NCI-H1417 treated with DMSO at 0.1 percent for 48 hours (cell line): ENCODE results near the gene TTC27.
"Not testable (repeated sequence)": the region's sequence is repeated elsewhere in the genome, so short reads cannot be mapped to it uniquely, and the experiment has no call there.

ENCODE experiments used
- DNase-seq: peaks from one replicate; lab custom pipeline; 2025; lab: John Stamatoyannopoulos, UW

The TTC27 gene

DNA sequence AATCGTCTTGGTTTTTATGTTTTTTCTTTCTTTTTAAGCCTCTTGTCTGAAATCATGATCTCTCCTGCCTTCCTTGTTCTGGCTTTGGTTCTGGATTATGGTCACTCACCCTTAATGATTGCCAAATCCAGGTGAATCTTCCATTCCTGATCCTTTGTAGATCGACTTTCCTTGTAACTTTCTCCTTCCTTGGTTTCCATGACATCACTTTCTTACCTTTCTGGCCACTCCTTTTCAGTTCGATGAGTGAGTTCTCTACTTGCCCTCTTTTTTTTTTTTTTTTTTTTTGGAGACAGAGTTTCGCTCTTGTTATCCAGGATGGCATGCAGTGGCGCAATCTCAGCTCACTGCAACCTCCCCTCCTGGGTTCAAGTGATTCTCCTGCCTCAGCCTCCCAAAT is 179.8 kb downstream of the TTC27 start:
- DNase-seq = no peak

DNA sequence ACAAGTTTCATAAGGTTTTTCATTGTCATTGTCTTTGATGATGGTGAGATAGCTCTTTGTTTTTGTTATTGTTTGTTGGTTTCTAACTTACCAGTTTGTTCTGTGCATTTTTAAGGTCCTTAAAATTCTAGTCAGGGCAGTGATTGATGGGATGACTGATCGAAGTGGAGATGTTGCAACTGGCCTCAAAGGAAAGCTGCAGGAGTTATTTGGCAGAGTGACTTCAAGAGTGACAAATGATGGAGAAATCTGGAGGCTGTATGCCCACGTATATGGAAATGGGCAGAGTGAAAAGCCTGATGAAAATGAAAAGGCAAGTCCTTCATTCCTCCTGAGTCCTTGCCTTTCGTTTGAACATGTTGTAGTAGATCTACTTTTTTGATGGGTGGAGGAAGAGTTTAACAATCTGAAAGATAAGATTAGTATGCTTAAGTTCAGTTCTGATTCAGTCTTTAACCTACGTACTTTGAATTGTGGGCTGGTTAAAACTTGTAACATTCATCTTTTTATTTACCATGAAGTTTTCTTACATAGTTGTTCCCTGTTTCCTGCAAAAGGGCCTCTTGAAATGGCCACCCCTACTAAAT is 183.2 kb downstream of the TTC27 start:
- DNase-seq = no peak

DNA sequence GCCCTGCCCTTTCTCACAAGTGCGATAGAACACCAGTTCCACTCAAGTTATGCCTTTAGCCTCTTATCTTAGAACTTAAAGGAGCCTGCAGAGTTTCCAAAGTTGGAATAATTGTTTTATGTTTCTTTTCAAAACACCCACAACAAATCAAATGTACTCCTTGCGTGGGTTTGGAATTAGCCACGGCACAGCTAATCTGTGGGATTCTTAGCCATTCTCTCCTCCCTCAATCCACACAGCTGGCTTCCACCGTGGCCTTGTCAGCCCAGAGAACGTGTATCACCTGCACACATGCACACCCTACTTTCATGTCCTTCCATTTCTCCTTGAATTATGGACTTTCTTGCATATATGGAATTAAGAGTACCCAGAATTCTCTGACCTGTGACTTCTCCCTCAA is 183.8 kb downstream of the TTC27 start:
- no peak for DNase-seq

DNA sequence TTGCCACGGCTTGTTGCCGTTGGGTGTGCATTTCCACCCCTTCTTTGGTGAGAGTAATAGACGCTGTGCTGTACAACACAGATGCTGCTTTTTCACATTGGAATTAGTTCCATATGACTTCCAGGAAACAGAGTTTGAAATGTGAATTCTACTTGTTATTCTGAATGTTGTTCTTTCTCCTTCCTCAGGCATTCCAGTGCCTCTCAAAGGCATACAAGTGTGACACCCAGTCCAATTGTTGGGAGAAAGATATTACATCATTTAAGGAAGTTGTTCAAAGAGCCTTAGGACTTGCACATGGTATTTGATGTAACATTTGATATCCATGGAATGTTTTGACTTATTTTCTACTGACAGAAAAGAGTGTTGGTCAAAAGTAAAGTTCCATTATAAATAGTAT is 184.5 kb downstream of the TTC27 start:
- no peak for DNase-seq

DNA sequence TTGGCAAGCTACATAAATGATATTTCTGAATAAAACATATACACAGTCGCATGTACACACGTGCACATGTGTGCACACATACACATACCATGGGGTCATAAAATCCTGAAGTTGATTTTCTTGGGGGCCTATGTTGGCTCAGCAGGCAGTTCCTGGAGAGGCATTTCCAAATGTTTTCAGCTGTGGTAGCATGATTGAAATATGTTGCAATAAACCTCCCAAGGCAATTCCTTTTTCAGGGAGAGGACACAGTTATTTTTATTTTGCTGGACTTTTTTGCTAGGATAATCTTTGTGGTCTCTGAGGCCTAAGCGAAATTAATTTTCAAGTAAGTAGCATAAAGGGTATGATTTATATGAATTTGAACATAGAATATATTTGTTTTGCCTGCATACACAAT is 192.2 kb downstream of the TTC27 start:
- DNase-seq = no peak

DNA sequence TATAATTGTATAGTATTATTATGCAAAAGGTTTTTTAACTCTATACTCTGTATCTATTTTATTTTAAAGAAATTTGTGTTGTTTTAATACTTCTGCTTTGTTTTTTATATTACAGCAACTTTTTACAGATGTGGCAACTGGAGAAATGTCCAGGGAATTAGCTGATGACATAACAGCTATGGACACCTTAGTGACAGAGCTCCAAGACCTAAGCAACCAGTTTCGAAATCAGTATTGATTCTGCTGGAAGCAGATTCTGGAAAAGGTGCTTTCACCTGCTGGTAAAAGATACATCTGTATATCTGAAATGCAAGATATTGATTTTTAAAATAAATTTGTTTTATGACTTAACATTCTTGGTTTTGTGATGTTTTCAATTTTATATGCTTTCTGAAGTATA is 192.9 kb downstream of the TTC27 start:
- no peak for DNase-seq

DNA sequence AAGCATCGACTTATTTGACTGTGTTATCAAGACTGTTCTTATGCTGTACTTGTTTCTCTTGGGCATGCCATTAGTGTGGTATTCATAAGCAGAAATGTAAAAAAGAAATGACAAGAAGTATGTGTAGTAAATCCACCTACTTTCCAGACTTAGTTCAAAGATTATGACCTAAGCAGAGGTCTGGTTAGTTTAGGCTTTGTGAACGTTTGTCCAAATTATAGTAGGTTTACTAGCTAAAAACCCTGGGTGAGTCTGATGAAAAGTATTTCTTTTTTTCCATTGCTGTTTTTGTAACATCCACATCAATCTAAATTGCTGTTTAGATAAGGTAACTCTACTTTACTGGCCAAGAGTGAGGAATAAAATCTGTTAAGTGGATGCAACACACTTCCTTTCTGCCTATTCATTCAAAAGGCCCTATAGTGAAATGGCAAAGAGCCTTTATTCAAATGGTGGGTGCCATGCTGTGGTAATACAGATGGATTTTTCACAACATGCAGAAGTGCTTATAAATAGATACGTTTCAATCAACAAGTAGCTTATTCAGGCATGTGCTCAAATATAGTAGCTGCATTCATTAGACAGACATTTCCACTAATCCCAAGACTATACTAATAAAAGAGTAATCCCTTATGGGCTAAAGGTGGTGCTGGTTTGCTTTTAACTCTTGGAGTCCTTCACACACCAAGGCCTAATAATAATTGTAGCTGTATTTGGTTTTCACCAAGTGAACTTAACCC is 196.4 kb downstream of the TTC27 start:
- no peak for DNase-seq

DNA sequence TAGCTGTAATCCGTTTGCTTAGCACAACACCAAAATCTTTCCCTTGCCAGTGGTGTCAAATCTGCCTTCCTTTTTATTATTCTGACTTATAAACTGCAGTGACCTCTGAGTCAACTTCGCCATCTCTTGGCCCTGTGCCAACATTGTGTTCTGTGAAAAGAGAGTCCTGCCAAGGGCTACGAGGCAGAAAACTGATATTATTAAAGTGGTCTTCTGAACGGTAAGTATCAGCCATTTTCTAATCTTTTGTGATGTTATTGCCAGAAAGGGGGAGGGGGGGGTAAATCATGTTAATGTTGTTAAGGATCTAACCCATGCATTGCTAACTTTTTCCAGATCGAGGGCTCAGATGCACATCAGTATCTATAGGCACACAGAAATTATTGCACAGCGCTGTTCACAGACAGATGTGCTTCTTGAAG is 197.5 kb downstream of the TTC27 start:
- DNase-seq = no peak

DNA sequence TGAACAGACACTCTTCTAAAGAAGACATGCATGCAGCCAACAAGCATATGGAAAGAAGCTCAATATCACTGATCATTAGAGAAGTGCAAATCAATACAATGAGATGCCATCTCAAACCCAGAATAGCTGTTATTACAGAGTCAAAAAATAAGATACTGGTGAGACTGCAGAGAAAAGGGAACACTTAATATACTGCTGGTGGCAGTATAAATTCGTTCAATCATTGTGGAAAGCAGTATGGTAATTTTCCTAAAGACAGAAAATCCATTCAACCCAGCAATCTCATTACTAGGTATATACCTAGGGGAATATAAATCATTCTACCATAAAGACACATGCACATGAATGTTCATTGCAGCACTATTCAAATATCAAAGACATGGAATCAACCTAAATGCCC is 202.3 kb downstream of the TTC27 start:
- DNase-seq = no peak

DNA sequence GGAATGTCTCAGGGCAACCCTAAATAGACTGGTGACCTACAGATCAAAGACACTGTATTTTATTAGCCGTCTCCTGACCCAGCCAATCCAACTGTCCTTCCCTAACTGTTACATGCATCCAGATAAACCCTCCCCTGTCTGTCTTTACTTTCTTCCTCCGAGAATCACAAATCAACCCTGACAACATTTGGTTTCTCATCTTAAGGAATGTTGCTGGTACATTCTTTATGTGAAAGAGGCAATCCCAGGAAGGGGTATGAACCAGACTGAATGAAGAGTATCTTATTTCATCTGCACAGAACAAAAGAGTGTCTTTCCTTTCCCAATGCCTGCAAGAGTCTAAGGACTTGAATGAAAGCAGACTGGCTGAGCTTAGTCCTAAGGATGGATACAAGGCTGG is 205.0 kb downstream of the TTC27 start:
- no peak for DNase-seq

DNA sequence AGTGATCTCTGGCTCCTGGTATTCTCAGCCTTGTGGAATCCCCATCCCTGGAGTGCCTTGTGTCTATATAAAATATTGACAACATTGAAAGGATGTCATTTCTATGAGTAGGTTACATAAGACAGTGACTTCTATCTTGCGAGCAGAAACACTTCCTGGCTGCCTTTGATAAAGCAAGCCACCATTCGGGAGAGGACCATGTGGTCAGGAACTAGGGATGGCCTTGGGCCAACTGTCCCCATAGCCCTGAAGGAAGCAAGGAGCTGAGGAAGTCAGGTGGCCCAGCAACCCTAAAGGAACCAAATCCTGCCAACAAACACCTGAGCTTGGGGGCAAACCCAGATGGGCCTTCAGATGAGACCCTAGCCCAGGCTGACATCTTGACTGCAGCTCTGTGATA is 205.9 kb downstream of the TTC27 start:
- DNase-seq = no peak

DNA sequence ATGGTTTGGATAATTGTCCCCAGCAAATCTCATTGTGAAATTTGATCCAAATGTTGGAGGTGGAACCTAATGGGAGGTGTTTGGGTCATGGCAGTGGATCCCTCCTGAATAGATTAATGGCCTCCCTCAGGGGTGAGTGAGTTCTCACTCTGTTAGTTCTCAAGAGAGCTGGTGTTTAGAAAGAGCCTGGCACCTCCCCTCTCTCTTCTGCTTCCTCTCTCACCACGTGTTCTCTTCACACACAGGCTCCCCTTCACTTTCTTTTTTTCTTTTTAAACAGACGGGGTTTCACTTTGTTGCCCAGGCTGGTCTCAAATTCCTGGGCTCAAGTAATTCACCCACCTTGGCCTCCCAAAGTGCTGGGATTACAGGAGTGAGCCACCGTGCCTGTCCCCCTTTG is 207.3 kb downstream of the TTC27 start:
- no peak for DNase-seq

DNA sequence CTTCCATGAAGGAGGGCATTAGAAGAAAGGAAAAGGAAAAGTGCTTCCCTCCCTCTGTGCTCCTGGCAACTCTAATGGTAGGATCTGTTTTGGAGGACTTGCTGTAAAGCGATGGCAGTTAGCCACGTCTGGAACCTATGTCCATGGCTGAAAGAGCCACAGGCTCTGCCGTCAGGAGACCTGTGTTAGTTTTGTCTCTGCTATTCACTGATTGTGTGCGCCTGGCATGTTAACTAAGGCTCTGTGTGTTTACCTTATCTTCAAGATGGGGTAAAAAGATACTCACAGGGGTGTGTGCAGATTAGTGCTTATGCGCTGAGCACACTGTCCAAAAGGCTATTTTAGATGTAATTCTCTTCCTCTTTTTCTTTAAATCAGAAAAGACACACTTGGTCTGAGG is 209.1 kb downstream of the TTC27 start:
- no peak for DNase-seq

DNA sequence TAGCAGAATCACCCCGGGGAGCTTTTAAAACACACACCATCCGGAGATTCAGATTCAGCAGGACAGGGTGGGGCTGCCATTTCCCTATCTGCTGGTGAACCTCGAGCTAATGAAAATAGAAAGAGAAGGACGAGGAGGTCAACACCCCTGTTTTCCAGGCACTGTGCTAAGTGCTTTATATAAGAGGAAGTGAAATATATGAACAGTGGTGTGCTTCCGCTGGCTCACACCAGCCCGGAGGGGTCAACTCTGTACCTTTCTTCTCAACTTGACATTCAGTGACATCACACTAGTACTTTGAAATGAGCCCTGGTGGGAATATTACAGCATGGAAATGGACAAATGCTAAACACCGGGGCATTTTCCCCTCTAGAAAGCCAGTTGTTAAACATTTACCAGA is 210.6 kb downstream of the TTC27 start:
- no peak for DNase-seq

DNA sequence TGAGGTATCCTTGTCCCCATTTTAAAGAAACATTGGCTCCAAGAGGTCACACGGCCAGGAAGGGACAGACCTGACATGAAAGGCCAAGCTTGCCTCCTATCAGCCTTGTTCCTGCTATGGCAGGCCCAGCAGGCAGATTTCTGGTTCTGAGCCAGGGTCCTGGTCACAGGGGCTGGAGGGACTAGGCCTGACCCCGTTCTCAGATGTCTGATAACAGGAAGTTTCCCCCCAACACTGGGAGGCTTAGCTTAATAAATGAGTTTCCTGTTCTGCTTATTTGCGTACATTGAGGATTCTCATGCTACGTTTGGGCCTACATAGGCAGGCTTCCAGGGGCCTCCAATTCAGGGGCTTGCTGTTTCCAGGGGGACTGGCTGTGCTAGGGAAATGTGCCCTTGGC is 211.1 kb downstream of the TTC27 start:
- no peak for DNase-seq

DNA sequence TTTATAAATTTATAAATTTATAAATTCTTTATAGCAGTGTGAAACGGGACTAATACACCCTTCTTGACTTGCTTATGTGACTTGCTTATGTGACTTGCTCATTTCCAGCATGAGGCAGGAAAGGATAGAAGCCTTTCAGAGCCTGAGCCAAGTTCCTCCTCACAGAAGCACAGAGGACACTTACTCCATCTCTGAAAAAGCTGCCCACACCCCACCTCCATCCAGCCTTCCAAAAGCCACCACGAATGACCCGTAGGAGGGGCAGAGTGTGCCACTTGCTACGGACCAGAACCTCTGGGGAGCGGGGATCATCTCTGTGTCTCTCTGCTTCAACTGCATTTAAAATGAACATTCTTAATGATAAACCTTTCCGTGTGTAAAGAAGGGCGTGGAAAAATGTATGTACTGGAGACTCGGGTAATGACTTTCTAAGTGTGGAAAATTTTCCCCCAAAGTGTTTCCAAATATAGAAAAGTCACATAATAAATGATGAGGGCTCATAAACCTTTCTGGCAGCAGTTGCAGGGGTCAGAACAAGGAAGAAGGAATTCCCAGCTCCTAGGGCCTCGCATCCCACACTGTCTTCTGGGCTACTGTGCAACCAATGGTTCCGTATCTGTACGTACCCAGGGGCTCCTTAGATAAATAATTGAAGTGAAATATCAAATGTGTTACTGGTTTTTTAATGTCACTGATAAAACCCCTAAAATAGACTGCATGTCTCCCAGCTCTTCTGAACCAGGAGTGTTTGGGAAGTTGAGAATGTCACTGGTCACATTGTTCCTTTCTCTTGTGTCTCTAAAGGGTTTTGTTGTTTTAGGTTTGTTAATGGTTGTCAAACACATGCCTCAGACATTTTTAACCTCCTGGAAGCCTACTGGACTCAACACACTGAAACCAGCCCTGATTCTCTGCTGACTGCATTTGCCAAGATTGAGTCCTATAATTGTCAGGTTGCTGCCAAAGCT is 214.4 kb downstream of the TTC27 start:
- no peak for DNase-seq

DNA sequence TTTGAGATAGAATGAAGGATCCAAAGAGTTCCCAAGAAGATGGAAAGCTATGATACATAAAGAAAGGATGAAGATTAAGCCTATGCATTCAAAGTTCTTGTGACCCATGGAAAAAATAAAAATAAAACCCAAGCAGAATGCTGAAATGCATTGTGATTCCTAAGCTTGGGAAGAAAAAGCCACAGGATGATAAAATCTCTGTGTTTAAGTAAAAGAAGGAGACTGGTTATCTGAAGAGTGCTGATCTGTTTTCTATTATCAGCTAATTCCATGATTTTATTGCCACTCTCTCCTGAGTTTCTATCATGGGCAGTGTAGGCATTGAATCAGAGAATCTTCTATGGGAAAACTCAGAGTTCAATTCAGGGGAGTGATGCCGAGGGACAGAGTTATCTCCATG is 215.8 kb downstream of the TTC27 start:
- DNase-seq = no peak

DNA sequence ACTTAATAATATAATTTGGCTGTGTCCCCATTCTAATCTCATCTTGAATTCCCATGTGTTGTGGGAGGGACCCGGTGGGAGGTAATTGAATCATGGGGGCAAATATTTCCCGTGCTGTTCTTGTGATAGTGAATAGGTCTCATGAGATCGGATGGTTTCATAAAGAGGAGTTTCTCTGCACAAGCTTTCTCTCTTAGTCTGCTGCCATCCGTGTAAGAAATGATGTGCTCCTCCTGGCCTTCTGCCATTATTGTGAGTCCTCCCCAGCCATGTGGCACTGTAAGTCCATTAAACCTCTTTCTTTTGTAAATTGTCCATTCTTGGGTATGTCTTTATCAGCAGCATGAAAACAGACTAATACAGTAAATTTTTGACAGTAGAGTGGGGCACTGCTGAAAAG is 216.4 kb downstream of the TTC27 start:
- DNase-seq = no peak

DNA sequence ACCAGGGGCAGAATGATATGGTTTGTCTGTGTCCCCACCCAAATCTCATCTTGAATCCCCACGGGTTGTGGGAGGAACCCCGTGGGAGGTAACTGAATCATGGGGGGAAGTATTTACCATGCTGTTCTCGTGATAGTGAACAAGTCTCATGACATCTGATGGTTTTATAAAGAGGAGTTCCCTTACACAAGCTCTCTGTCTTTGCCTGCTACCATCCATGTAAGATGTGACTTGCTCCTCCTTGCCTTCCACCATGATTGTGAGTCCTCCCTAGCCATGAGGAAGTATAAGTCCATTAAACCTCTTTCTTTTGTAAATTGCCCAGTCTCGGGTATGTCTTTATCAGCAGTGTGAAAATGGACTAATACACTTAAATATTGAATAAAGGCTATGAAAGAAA is 218.4 kb downstream of the TTC27 start:
- DNase-seq = not testable (repeated sequence)

DNA sequence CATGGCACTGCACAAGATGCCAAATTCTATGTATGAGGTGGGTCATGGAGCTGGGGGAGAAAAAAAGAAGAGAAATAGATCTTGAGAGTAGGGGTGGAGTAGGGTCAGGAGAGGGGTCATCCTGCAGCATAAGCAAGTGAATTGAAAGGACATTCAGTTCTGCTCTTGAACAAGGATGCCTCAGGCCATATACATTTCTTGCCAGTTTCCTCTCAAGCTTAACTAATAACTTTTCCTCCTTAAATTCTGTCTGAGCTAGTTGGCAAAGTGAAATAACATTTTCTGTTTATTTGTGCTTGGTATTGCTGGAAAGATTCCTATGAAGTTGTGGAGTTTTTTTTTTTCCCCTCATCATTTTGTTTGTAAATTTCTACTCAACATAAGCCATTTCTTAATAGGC is 219.9 kb downstream of the TTC27 start:
- DNase-seq = no peak

DNA sequence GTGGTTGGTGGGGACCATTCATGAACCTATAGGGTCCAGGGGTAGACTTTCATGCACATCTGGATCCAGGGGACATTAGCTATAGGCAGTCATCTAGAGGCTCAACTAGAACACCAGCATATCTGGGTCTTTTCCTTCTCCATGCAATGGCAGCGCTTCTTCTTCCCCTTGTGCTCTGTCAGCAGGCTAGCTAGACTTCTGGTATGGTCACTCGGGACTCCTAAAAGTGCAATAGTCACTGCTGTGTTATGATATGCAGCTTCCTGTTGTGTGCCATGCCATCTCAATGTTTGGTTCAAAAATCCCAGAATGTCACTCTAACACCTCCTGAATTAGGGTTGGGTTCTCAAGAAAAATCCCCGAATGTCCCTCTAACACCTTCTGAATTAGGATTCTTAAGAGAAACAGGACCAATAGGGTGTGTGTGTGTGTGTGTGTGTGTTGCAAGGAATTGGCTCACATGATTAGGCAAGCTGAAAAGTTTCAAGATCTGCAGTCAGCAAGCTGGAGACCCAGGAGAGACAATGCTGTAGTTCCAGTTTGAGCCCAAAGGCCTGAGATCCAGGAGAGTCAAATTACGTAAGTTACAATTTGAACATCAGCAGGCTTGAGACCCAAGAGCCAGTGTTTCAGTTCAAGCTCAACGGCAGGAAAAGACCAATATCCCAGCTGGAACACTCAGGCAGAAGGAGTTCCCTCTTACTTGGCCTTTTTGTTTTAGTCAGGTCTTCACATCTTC is 221.8 kb downstream of the TTC27 start:
- no peak for DNase-seq

DNA sequence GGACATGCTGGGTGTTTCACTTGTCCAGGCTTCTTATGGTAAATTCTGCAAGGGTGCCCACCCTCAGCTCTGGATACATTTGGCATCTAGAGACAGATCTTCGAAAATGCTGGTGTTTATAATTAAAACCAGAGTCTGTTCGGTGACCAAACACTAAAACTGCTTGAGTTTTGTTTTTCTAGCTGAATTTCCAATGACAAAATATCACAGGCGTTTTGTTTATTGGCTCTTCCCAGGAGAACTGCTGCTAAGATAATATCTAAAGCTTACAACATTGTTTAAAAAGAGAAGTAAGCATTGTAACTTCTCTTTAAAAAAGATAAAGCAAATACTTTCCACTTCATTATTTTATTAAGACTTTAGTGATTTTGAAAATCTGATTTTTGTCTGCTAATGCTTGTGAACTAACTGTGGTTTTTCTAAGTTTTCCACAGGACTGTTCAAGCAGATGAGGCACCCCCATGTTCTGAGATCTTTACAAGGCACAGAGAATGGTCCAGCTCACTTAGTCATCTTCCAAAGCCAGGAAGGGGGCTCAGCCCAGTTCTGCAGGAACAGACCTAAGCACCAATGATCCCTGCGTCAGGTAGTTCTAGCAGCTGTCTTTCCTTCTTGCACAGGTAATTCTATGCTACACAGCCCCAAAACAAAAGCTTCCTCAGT is 224.1 kb downstream of the TTC27 start:
- no peak for DNase-seq
